HG02981 (cell line): ENCODE measurements around the gene TMEM169.
"Not testable (repeated sequence)": the region's sequence is repeated elsewhere in the genome, so short reads cannot be mapped to it uniquely, and the experiment has no call there.

ENCODE experiments used
- ATAC-seq: cut with Tn5 transposase; IDR thresholded peaks from one replicate; pipeline ENCODE4 v1.9.1; 2021; ENCODE audit warnings: mild to moderate bottlenecking, moderate library complexity; ENCODE audit not compliant: unreplicated experiment

Gene TMEM169

GRCh38 chr2:216070195-216070594 is 11.5 kb upstream of the TMEM169 start:
- ATAC-seq = no peak

GRCh38 chr2:216071111-216071851 is 10.4 kb upstream of the TMEM169 start:
- no peak for ATAC-seq

- ATAC-seq = no peak
Observed at GRCh38 chr2:216072473-216072872, 9.2 kb upstream of the TMEM169 start.

- ATAC-seq = no peak
Observed at GRCh38 chr2:216073773-216074172, 7.9 kb upstream of the TMEM169 start.

- ATAC-seq = no peak
Observed at GRCh38 chr2:216074380-216074779, 7.3 kb upstream of the TMEM169 start.

GRCh38 chr2:216074794-216075193 is 6.9 kb upstream of the TMEM169 start:
- ATAC-seq = no peak

GRCh38 chr2:216075510-216076485 is 5.9 kb upstream of the TMEM169 start:
- ATAC-seq = no peak

GRCh38 chr2:216078776-216079175 is 2.9 kb upstream of the TMEM169 start:
- ATAC-seq = no peak

GRCh38 chr2:216080048-216080447 is 1.7 kb upstream of the TMEM169 start:
- not testable (repeated sequence) for ATAC-seq

GRCh38 chr2:216081012-216081411 is 707 bp upstream of the TMEM169 start:
- no peak for ATAC-seq

- ATAC-seq = peak; percentile 24
Observed at GRCh38 chr2:216082117-216082711, 495 bp downstream of the TMEM169 start.

GRCh38 chr2:216082805-216083204 is 1.1 kb downstream of the TMEM169 start:
- ATAC-seq = no peak

- ATAC-seq = no peak
Observed at GRCh38 chr2:216083464-216084281, 2.0 kb downstream of the TMEM169 start.

- ATAC-seq = no peak
Observed at GRCh38 chr2:216084547-216084946, 2.8 kb downstream of the TMEM169 start.

GRCh38 chr2:216086207-216086893 is 4.6 kb downstream of the TMEM169 start:
- no peak for ATAC-seq

- no peak for ATAC-seq
Observed at GRCh38 chr2:216090369-216090786, 8.7 kb downstream of the TMEM169 start.

GRCh38 chr2:216092646-216093045 is 10.9 kb downstream of the TMEM169 start:
- ATAC-seq = no peak

GRCh38 chr2:216094701-216095100 is 13.0 kb downstream of the TMEM169 start:
- ATAC-seq = no peak

GRCh38 chr2:216098421-216099334 is 17.0 kb downstream of the TMEM169 start:
- no peak for ATAC-seq
